ENCODE results near the gene ZNRF1. TPM values are rescaled to one million over a fixed set of nuclear protein-coding genes. Genes with fewer than 3 reads are reported as not detected.

ZNRF1 gene
- total and polyA plus RNA-seq, 2 of the 8 experiments (the other 6 are each of a cell fraction or from before 2014, with no cell fraction given): 33.5 to 52.9 TPM

DNA sequence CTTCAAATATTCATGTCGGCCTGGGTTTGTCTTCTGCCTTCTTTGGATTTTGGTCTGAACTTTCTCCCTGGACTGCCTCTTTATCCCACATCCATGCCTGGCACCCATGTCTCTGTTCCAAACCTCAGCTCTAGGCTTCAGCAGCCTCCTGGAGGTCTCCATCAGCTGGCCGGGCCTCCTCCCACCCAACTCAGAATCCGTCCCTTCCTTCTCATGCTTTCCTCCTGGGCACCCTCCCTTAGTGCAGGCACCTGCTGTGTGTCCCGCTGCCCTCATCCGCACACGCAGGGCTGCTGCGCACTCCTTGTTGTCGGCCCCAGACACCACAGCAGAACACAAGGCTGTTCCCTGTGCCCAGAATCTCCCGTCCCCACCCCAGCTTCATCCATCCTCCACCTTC lies 103.8 kb downstream of the ZNRF1 start:
- Histone ChIP-seq H2AFZ (ENCODE audit: low read length) (no peak overlapping the region), H4K5ac (ENCODE audit: insufficient read length, low read depth, low read length) (no peak overlapping the region), H3K4ac (replicated peaks; ENCODE audit: insufficient read length, low read depth, low read length) (no peak overlapping the region), H3K23ac (ENCODE audit: insufficient read length) (no peak overlapping the region), H4K91ac (replicated peaks; ENCODE audit: insufficient read length, low read length) (no peak overlapping the region), H3K18ac (ENCODE audit: extremely low read depth, low read length) (no peak overlapping the region), H2BK120ac (replicated peaks; ENCODE audit: low read depth, low read length) (no peak overlapping the region), H3K4me2 (ENCODE audit: insufficient read depth in 1 of 2, low read depth in 2 of 2, low read length in 2 of 2) (no peak overlapping the region), H3K9ac (replicated peaks in 1 of 4; ENCODE audit: extremely low read depth in 1 of 4, low read depth in 3 of 4, low read length in 3 of 4) (0 out of 7 replicates have a peak overlapping the region, but pooled peaks of 1 of the 4 experiments have one; percentile 6), H3K14ac (ENCODE audit: insufficient read length) (no peak overlapping the region), H2BK5ac (ENCODE audit: low read depth, low read length) (no peak overlapping the region), H2AK5ac (ENCODE audit: low read depth, low read length) (no peak overlapping the region), H2BK12ac (ENCODE audit: low read depth, low read length) (no peak overlapping the region), H3K23me2 (ENCODE audit: low read depth, low read length) (no peaks in the 10 kb centered on the region; the same call in 1 of the 2 replicates), H3K9me3 (ENCODE audit: insufficient read depth in 2 of 2, low read depth in 1 of 2, low read length in 1 of 2) (no peaks in the 10 kb centered on the region), H4K20me1 (replicated peaks in 1 of 2; ENCODE audit: control insufficient read depth in 1 of 2, insufficient read depth in 2 of 2, low read length in 2 of 2) (peaks cover 9 to 10% of the 10 kb centered on the region in 2 experiments), H3K79me1 (ENCODE audit: low read depth, low read length) (peaks cover 17% of the 10 kb centered on the region), H3K27me3 (replicated peaks in 1 of 4; ENCODE audit: control insufficient read depth in 3 of 4, extremely low read depth in 1 of 4, insufficient read depth in 3 of 4, low read length in 3 of 4) (no peaks in the 10 kb centered on the region), H2BK20ac (ENCODE audit: low read length) (no peak overlapping the region), H2BK15ac (ENCODE audit: low read length) (no peak overlapping the region), H3K4me1 (replicated peaks in 1 of 4; ENCODE audit: control insufficient read depth in 3 of 4, insufficient read depth in 4 of 4, low read length in 3 of 4) (peaks cover 7 to 33% (median 25%) of the 10 kb centered on the region in 4 experiments), H3K36me3 (ENCODE audit: control insufficient read depth in 2 of 4, insufficient read depth in 4 of 4, low read length in 3 of 4) (peaks cover 0 to 4% (median 0%) of the 10 kb centered on the region in 4 experiments; a peak in 2 of 8 replicates), H3K79me2 (ENCODE audit: control insufficient read depth in 1 of 2, insufficient read depth in 2 of 2, low read length in 2 of 2) (peaks cover 0 to 24% of the 10 kb centered on the region in 2 experiments; a peak in 1 of 4 replicates), H3K56ac (replicated peaks; ENCODE audit: insufficient read length, low read depth, low read length) (no peak overlapping the region), H4K8ac (ENCODE audit: extremely low read depth, insufficient read depth, low read length) (no peak overlapping the region; the same call in 1 of the 2 replicates), H3K27ac (ENCODE audit: low read depth, low read length) (no peak overlapping the region), H3K4me3 (ENCODE audit: extremely low read depth in 1 of 4, insufficient read depth in 2 of 4, low read depth in 3 of 4, low read length in 4 of 4) (no peak overlapping the region)
- ChIA-PET POLR2A (ENCODE audit: partially characterized antibody) (interaction anchor here (0.9 to 2.1 kb wide), 3 partner anchors 9 to 48 kb away, joined by 3 to 6 read pairs (median 3); no protein-coding TSS in a partner anchor), CTCF (ENCODE audit: partially characterized antibody) (interaction anchor here (1.7 to 8.0 kb wide), 2 partner anchors 8 to 15 kb away, joined by 4 to 133 read pairs; no protein-coding TSS in a partner anchor)
- DNase-seq (ENCODE audit: low read depth in 1 of 2, low spot score in 2 of 2) (no peak), FAIRE-seq (no peak)
- WGBS, 2 experiments (ENCODE audit: extremely low coverage in 1 of 2, insufficient coverage in 1 of 2, insufficient read length in 1 of 2, insufficient replicate concordance in 2 of 2, low coverage in 1 of 2, low lambda C conversion rate in 2 of 2, missing lambda C conversion rate in 1 of 2): 93% methylated on average over 9 of the region's 9 CpGs; no CpG with 5 or more reads in 1 of the 2 experiments
- TF ChIP-seq E2F6 (IDR thresholded peaks at IDR 0.05) (no peak), ATF3 (IDR thresholded peaks at IDR 0.05; ENCODE audit: insufficient read depth, low read depth, low read length) (no peak), RAD21 (IDR thresholded peaks at IDR 0.05 in 1 of 2, conservative IDR thresholded peaks at IDR 0.05 in 1 of 2; ENCODE audit: low read depth in 2 of 2, low read length in 2 of 2) (no peak), PHF8 (conservative IDR thresholded peaks at IDR 0.05; ENCODE audit: low read depth, low read length) (no peak), ZNF274 (IDR thresholded peaks at IDR 0.05; ENCODE audit: borderline replicate concordance, extremely low read depth, low read length) (no peak), ASH2L (IDR thresholded peaks at IDR 0.05; ENCODE audit: low read length) (no peak), SRF (IDR thresholded peaks at IDR 0.05; ENCODE audit: low read depth, low read length) (no peak), TAF1 (IDR thresholded peaks at IDR 0.05; ENCODE audit: low read depth, low read length) (no peak), EZH2 (IDR thresholded peaks at IDR 0.05; ENCODE audit: low read depth, low read length, severe bottlenecking) (no peak), FOSL1 (IDR thresholded peaks at IDR 0.05; ENCODE audit: insufficient read depth, low read depth, low read length) (no peak), TAF7 (optimal IDR thresholded peaks at IDR 0.05; ENCODE audit: borderline replicate concordance, low read depth, low read length) (no peak)

All from H1 (cell line).